ENCODE data around the gene TNIP1. TPM values are rescaled to one million over a fixed set of nuclear protein-coding genes. Genes with fewer than 3 reads are reported as not detected.

TNIP1 gene
- total RNA-seq, 3 donors from 2014 or later (not counting 1 experiment from before 2014, with no cell fraction given) = 140 to 180 (median 153) TPM

DNA sequence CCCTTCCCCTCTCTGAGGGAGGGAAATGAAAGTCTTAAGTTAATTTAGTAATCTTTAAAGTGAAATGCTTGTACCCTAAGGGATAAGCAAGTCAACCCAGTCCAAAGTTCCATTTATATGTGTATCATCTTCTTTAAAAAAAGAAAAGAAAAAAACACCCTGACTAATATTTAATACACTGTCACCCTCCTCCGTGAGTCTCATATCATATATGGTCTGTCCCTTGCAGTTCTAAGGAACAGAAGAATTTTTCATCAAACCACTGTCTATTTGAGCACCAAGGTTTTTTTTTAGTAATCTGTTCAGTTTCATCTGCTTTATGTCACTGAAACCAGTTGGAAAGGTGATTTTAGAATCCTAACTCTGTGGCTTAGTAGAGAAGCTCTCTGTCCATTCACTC lies 15.2 kb downstream of the TNIP1 start:
- peaks cover 47 to 65% of the 10 kb centered on the region in 2 donors for H3K4me1 Mint-ChIP-seq
- ATAC-seq = no peak
- intact Hi-C loops (cut with micrococcal nuclease) = no loop called here
- TF ChIP-seq, protein P1, sequence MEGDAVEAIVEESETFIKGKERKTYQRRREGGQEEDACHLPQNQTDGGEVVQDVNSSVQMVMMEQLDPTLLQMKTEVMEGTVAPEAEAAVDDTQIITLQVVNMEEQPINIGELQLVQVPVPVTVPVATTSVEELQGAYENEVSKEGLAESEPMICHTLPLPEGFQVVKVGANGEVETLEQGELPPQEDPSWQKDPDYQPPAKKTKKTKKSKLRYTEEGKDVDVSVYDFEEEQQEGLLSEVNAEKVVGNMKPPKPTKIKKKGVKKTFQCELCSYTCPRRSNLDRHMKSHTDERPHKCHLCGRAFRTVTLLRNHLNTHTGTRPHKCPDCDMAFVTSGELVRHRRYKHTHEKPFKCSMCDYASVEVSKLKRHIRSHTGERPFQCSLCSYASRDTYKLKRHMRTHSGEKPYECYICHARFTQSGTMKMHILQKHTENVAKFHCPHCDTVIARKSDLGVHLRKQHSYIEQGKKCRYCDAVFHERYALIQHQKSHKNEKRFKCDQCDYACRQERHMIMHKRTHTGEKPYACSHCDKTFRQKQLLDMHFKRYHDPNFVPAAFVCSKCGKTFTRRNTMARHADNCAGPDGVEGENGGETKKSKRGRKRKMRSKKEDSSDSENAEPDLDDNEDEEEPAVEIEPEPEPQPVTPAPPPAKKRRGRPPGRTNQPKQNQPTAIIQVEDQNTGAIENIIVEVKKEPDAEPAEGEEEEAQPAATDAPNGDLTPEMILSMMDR (IDR thresholded peaks at IDR 0.05) = no peak
- H3K36me3 Mint-ChIP-seq = no peaks in the 10 kb centered on the region
- H3K27ac Mint-ChIP-seq = peak overlapping the region in 1 of 2 donors; percentile 24
- no peak for DNase-seq
- Histone ChIP-seq H3K27me3 (ENCODE audit: control insufficient read depth, insufficient read depth, low read length) (no peaks in the 10 kb centered on the region), H3K36me3 (ENCODE audit: control insufficient read depth, insufficient read depth, low read length) (peaks cover 44% of the 10 kb centered on the region), H3K4me1 (ENCODE audit: control insufficient read depth, insufficient read depth, low read length) (peaks cover 42% of the 10 kb centered on the region), H3K9me3 (ENCODE audit: control insufficient read depth, insufficient read depth, low read length) (no peaks in the 10 kb centered on the region), H3K27ac (ENCODE audit: low read length) (no peak overlapping the region), H3K4me3 (ENCODE audit: low read length) (no peak overlapping the region)
- H3K9me3 Mint-ChIP-seq = no peaks in the 10 kb centered on the region
- no peaks in the 10 kb centered on the region for H3K27me3 Mint-ChIP-seq (ENCODE audit: low read depth in 2 of 2)
- H3K4me3 Mint-ChIP-seq = no peak overlapping the region
- no CpG with 5 or more reads among the region's 1 CpG for WGBS (ENCODE audit: insufficient coverage)

DNA sequence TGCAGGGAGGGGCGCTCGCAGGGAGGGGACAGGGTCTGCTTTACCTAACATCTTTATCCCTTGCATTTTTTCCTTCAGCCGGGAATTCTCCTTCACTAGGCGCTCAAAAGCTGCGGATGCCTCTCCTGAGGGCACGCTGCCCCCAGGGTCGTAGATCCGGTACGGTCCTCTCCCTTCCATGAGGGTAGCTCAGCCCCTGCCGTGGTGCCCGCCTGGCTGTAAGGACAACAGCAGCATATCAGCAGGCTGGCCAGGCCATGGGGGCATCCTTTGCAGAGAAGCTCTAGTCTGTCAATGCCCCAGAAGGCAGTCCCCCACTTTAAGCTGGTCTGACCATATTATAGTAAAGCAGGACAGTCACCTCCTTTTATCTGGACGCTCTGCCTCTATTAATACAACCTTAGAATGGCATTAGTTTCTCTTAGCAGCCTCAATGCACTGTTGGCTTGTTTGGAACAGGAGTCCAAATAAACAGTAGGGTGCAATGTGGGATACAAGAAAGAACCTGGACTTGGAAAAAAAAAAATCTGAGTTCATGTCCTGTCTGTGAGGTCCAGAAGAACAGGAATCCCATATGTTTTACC lies 15.8 kb downstream of the TNIP1 start:
- no peak overlapping the region for H3K27ac Mint-ChIP-seq
- peaks cover 46 to 64% of the 10 kb centered on the region in 2 donors for H3K4me1 Mint-ChIP-seq
- Histone ChIP-seq H3K36me3 (ENCODE audit: control insufficient read depth, insufficient read depth, low read length) (peaks cover 49% of the 10 kb centered on the region), H3K27me3 (ENCODE audit: control insufficient read depth, insufficient read depth, low read length) (no peaks in the 10 kb centered on the region), H3K27ac (ENCODE audit: low read length) (no peak overlapping the region), H3K4me1 (ENCODE audit: control insufficient read depth, insufficient read depth, low read length) (peaks cover 48% of the 10 kb centered on the region), H3K9me3 (ENCODE audit: control insufficient read depth, insufficient read depth, low read length) (no peaks in the 10 kb centered on the region), H3K4me3 (ENCODE audit: low read length) (no peak overlapping the region)
- TF ChIP-seq, protein P1 (IDR thresholded peaks at IDR 0.05) = no peak
- no peaks in the 10 kb centered on the region for H3K27me3 Mint-ChIP-seq (ENCODE audit: low read depth in 2 of 2)
- WGBS (ENCODE audit: insufficient coverage) = 99% methylated on average over 12 of the region's 12 CpGs
- DNase-seq (no peak), ATAC-seq (no peak)
- intact Hi-C loops (cut with micrococcal nuclease) = no loop called here
- H3K36me3 Mint-ChIP-seq = no peaks in the 10 kb centered on the region
- no peaks in the 10 kb centered on the region for H3K9me3 Mint-ChIP-seq
- no peak overlapping the region for H3K4me3 Mint-ChIP-seq

- no peak for ATAC-seq
- peak overlapping the region; percentile 50 to 59 for H3K27ac Mint-ChIP-seq
- Histone ChIP-seq H3K4me1 (ENCODE audit: control insufficient read depth, insufficient read depth, low read length) (peaks cover 48% of the 10 kb centered on the region), H3K27me3 (ENCODE audit: control insufficient read depth, insufficient read depth, low read length) (no peaks in the 10 kb centered on the region), H3K9me3 (ENCODE audit: control insufficient read depth, insufficient read depth, low read length) (no peaks in the 10 kb centered on the region), H3K4me3 (ENCODE audit: low read length) (no peak overlapping the region), H3K27ac (ENCODE audit: low read length) (no peak overlapping the region), H3K36me3 (ENCODE audit: control insufficient read depth, insufficient read depth, low read length) (peaks cover 63% of the 10 kb centered on the region)
- no peaks in the 10 kb centered on the region for H3K9me3 Mint-ChIP-seq
- TF ChIP-seq, protein P1 (IDR thresholded peaks at IDR 0.05) = no peak
- H3K4me1 Mint-ChIP-seq = peaks cover 46 to 56% of the 10 kb centered on the region in 2 donors
- H3K4me3 Mint-ChIP-seq = no peak overlapping the region
- intact Hi-C loops (cut with micrococcal nuclease) = no loop called here
- no peaks in the 10 kb centered on the region for H3K36me3 Mint-ChIP-seq
- no peak for DNase-seq
- WGBS (ENCODE audit: insufficient coverage) = 78% methylated on average over 17 of the region's 17 CpGs
- no peaks in the 10 kb centered on the region for H3K27me3 Mint-ChIP-seq (ENCODE audit: low read depth in 2 of 2)
These were observed 17.5 kb downstream of the TNIP1 start for GRCh38 chr5:151063142-151063989.

Data from natural killer cell (primary cell).